HCT116 (cell line): ENCODE data around the gene LY6G6C.

Source experiments
- MAX ChIP-seq: IDR thresholded peaks from 2 replicates; pipeline ENCODE4 v1.6.1; 2012
- POLR2A ChIP-seq: IDR thresholded peaks from 2 replicates; pipeline ENCODE4 v1.7.0; 2011; ENCODE audit warnings: borderline replicate concordance; ENCODE audit not compliant: insufficient read depth, insufficient read length; ENCODE audit errors: extremely low read depth
- POLR2AphosphoS5 ChIP-seq: IDR thresholded peaks from 2 replicates; pipeline ENCODE4 v1.6.1; 2011; ENCODE audit warnings: mild to moderate bottlenecking, low read depth, low read length, moderate library complexity
- YY1 ChIP-seq: IDR thresholded peaks from 2 replicates; pipeline ENCODE4 v1.6.1; 2011; ENCODE audit warnings: low read length, low read depth, moderate library complexity, mild to moderate bottlenecking; ENCODE audit not compliant: insufficient replicate concordance; ENCODE audit errors: extremely low read depth

- TF ChIP-seq MAX (no peak), YY1 (no peak), POLR2AphosphoS5 (no peak), POLR2A (no peak)
Measured at GRCh38 chr6:31715022-31715958, 6.3 kb downstream of the LY6G6C start, which contains the start of gene LY6G6D.
